Measurements from ENCODE around the gene ELOVL6. TPM values are rescaled to one million over a fixed set of nuclear protein-coding genes. Genes with fewer than 3 reads are reported as not detected.
"Not testable (repeated sequence)": the region's sequence is repeated elsewhere in the genome, so short reads cannot be mapped to it uniquely, and the experiment has no call there.

The ELOVL6 gene
- total RNA-seq, 2 experiments from 2014 or later, result 11.8 to 13.2 TPM

DNA sequence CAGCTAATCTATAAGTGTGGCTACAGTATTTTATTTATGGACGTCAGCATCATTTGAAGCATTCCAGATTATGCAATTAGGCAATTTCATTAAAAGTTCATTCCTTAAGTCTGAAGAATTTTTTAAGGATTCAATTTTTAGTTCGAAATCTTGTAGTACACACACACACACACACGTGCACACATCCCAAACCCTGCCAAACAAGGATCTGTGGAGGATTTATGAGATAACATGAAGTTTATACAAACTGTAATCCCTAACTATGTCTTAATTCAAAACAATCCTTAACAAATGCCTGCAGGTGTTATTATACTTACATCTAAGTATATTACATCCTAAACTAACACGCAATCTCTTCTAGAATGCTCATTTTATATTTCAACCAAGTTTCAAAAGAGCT, 105.8 kb downstream of the ELOVL6 start:
- POLR2A ChIA-PET, result no interaction called here
- CTCF ChIA-PET, result no interaction called here

DNA sequence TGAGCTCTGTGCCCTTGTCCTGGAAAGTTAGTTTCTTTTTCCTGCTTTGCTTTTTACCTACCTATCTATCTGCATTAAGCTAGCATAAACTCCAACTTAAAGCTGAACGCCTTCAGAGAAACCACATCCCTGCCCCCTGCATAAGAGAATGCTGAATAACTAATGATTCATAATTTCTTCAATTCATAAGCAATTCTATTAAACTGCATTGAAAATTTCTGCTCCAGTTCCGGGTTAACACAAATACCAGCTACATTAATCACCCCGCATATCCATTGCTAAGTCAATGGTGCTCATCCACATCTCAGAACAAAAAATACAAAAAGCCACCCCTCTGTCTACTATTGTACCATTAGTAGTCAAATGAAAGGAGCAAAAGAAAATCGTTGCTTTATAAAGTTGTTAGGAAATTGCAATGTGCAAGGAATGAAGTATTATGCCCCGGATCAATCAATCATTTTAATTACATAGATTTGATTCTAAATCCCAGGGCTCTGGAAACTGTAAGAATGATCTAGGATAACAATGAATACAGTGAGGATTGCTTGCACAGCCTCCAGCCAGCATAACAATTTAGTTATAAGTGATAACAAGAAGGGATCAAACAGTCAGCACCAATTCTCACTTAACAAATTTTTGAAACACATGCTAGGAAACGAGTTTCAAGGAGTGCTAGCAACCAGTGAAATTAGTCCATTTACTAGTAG, 106.8 kb downstream of the ELOVL6 start:
- ChIA-PET POLR2A (no interaction called here), CTCF (no interaction called here)

GRCh38 chr4:110088670-110089069, 109.7 kb downstream of the ELOVL6 start:
- POLR2A ChIA-PET, result interaction anchor here (1.0 to 1.8 kb wide), 4 partner anchors 28 to 199 kb away, joined by 3 to 5 read pairs (median 4); no protein-coding TSS in a partner anchor

DNA sequence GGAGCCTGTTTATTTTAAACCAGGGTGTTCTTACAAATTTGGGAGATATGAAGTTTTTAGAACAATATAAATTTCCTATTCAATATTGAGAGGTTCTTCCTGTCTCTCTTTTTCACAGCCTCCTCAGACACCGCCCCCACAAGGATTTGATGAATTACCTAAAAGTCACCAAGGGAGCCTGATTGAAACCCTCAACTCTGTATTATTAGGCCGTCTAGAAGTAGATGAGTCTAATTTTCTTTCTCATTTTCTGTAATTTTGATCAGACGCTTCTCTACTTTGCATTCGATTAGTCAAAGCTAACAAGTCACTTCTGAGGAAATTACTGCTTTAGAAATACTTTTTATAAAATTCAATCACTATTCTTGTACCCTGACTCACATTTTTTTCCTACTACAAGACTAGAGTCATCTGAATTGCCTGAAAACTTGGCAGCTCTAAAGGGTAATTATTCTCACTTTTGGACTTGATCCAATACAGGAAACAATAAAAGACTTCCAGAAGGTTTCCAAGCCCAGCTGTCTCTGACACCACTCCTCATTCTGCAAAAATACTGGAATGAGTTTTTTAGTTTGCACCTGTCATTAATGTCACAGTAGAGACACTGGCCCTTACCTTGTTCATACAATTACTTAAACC, 111.2 kb downstream of the ELOVL6 start:
- POLR2A ChIA-PET, result interaction anchor here (0.7 kb wide), 1 partner anchor 78 kb away, joined by 3 read pairs; no protein-coding TSS in a partner anchor
- CTCF ChIA-PET, result no interaction called here

More at GRCh38 chr4:110088670-110089069, 109.7 kb downstream of the ELOVL6 start:
- CTCF ChIA-PET, result interaction anchor here (0.6 to 1.4 kb wide), 2 partner anchors 29 to 447 kb away, joined by 4 to 5 read pairs; no protein-coding TSS in a partner anchor

DNA sequence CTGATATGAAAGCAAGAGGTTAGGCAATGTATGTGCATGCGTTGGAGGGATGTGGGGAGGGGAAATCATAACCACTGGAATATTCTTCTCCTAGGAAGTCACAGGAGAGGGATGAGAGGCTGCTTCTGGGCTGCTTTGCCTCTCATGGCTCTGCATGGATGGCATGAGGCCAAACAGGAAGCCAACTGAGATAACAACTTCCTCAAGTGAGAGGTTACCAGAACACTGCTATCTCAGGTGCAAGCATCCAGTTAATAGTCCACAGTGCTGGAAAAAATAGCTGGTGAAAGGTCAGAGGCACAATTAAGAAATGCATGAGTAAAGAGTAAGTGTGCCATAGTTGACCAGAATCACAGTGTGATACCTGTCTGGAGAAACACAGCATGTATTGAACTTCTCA, 113.3 kb downstream of the ELOVL6 start:
- ChIA-PET POLR2A (no interaction called here), CTCF (no interaction called here)

DNA sequence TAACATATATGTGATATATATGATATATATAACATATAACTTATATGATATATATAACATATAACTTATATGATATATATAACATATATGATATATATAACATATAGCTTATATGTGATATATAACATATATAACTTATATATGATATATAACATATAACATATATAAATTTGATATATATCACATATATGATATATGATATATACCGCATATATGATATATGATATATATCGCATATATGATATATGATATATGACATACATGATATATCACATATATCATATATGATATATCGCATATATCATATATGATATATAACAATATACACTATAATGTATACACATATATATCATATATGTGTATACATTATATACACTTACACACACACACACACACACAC, 114.3 kb downstream of the ELOVL6 start:
- POLR2A ChIA-PET, result no interaction called here
- CTCF ChIA-PET, result no interaction called here

GRCh38 chr4:110078148-110078547, 120.3 kb downstream of the ELOVL6 start:
- POLR2A ChIA-PET, CTCF ChIA-PET: not testable (repeated sequence)

DNA sequence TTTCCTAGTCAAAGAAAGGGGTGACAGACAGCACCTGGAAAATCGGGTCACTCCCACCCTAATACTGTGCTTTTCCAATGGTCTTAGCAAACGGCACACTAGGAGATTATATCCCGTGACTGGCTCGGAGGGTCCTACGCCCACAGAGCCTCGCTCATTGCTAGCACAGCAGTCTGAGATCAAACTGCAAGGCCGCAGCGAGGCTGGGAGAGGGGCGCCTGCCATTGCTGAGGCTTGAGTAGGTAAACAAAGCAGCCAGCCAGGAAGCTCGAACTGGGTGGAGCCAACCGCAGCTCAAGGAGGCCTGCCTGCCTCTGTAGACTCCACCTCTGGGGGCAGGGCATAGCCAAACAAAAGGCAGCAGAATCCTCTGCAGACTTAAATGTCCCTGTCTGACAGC, 121.6 kb downstream of the ELOVL6 start:
- CTCF ChIA-PET, POLR2A ChIA-PET: not testable (repeated sequence)

DNA sequence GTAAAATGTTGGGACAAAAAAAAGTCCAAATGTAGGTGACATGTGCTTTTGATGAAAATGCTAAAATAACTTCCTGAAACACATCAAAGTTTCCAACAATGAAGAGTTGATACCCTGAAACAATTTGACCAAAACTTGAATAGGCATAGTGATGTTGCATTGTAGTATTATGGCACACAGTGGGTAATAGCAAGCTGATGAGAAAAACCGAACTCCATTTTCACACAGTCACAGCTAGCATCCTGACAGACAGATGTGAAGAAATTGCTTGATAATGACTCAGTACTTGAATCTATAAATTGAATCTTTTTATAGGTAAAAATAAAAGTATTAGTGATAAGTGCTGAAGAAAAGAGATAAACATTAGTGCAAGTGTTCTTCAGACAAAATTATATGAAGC, 122.5 kb downstream of the ELOVL6 start:
- ChIA-PET CTCF (no interaction called here), POLR2A (no interaction called here)

DNA sequence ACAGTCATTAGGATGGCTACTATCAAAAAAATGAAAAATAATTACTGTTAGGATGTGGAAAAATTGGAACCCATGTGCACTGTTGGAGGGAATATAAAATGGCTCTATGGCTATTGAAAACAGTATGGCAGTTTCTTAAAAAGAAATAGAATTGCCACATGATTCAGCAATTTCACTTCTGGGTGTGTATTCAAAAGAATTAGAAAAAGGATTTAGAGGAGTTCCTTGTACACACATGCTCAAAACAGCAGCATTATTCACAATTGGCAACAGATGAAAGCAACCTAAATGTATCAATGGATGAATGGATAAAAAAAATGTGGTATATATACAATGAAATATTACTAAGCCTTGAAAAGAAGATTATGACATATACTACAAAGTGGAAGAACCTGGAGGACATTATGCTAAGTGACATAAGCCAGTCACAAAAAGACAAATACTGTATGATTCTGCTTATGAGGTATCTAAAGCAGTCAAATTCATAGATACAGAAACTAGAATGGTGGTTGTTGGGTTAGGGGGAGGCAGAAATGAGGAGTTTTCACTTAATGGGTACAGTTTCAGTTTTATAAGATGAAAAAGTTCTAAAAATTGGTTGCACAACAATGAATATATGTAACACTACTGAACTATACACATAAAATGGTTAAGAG, 123.2 kb downstream of the ELOVL6 start:
- CTCF ChIA-PET, result no interaction called here
- POLR2A ChIA-PET, result no interaction called here

GRCh38 chr4:110074570-110074969, 123.8 kb downstream of the ELOVL6 start:
- POLR2A ChIA-PET, result no interaction called here

DNA sequence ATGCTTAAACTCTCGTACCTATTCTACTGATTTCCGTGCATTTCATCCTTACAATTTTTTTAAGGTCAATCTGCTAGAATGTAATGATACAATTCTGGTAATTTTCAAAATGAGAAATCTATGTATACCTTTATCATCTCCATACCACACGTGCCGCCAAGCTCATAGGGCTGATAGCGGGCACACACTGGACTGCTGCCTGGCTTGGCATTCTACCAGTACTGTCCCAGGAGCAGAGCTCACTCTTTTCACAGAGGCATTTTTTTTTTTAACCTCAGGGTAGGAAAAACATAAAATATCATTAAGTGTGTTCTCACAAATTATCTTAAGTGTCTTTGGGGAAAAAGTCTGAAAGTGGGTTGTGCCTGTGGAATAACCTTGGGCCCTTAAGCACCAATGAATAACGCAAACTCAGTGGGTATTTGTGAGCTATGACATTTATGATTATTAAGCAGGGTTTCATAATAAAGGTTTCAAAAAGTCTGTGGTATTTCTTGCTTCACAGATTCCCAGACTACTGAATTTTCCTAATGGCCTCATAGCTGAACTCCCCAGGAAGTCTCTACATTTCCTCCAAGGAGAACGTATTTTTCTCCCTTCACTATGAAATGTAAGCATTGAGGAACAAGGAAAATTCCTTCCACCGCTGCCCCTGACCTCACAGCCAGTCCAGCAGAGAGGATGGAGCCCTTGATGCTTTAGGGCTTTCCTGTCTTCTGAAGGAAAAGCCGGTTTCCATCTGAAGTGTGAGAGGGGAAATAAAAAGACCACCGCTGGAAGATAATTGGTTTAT, 125.2 kb downstream of the ELOVL6 start:
- POLR2A ChIA-PET, result interaction anchor here (0.5 kb wide), 1 partner anchor 597 kb away, joined by 3 read pairs; no protein-coding TSS in a partner anchor
- CTCF ChIA-PET, result interaction anchor here (0.6 to 0.7 kb wide), 2 partner anchors 13 to 1854 kb away, joined by 3 to 4 read pairs; no protein-coding TSS in a partner anchor

More at GRCh38 chr4:110074570-110074969, 123.8 kb downstream of the ELOVL6 start:
- CTCF ChIA-PET, result no interaction called here

- CTCF ChIA-PET, result no interaction called here
- POLR2A ChIA-PET, result no interaction called here
Observed at GRCh38 chr4:110071466-110071865, 126.9 kb downstream of the ELOVL6 start.

DNA sequence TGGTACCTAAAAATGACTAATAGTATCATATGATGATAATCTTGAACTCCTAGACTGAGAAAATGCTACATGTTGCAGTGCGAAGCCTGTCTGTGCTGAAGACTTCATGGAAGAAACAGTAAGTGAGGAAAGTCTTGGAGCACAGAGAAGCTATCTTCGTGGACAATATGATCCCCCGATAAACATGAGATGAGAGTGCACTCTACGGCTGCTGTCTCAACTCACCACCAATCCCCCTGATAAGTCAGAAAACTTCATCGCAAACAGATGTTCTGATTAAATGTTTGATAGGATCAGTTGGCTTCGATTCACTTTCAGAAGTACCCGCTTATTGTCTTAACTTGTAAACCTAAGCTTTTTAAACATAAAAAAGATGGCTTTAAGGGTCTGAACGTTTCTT, 130.2 kb downstream of the ELOVL6 start:
- ChIA-PET CTCF (no interaction called here), POLR2A (no interaction called here)

GRCh38 chr4:110064934-110065333, 133.5 kb downstream of the ELOVL6 start:
- ChIA-PET CTCF (no interaction called here), POLR2A (no interaction called here)

DNA sequence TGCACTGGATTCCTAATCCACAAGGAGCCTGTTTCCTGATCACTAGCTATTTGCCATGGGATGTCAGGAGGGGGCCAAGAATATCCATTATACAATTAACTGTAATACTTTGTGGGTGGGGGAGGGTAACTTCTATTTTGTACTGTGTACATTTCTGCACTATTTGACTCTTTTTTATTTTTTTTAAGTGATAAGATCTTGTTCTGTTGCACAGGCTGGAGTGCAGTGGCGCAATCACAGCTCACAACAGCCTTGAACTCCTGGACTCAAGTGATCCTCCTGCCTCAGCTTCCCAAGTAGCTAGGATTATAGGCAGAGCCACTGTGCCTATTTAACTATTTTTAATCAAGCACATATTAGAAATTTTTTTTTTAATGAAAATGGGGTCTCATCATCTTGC, 134.1 kb downstream of the ELOVL6 start:
- CTCF ChIA-PET, result no interaction called here

GRCh38 chr4:110062166-110062565, 136.2 kb downstream of the ELOVL6 start:
- POLR2A ChIA-PET, result no interaction called here
- CTCF ChIA-PET, result no interaction called here

More for the DNA sequence above, 134.1 kb downstream of the ELOVL6 start:
- POLR2A ChIA-PET, result no interaction called here

DNA sequence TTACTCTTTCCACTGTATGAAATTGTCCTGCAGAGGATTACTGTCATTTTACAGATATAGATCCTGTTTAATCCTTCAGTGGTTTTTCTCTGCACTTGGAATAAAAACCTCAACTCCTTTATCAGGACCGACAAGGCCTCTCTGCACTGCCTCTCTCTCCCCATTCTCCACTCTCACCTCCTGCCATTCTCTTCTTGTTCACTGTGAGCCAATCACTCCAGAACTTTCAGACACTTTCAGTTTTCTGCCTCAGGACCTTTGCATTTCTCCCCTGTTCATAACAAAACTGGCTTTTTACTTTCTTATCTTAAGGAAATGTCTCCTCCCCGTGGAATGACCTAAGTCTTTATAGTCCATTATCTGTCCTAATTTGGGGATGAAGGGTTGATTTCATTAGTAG, 137.3 kb downstream of the ELOVL6 start:
- CTCF ChIA-PET, result no interaction called here
- POLR2A ChIA-PET, result no interaction called here

DNA sequence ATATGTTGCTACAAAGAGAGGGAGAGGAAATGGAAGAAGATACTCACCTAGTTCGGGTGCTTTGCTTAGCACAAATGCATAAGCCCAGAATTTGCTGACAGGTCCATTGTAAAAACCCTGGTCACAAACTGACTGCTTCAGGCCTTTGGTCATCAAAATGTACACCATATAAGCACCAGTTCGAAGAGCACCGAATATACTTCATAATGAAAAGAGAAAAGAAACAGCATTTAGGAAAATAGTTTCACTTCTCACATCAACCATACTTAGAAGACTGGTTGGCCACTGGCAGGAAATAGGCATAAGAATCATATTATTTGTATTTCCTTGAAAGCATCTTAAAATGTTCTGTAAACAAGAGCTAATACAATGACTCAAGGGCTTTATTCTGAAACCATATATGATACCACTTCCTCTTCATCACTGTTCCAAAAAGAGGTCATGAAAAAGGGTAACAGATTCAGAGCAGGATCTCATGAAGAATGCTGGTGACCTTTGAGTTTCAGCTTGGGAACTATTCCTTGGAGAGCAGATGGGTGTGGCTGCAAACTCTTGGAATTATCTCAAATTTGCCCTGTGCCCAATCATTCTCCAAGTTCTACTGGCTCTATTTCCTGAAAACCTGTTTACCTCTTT, 138.7 kb downstream of the ELOVL6 start:
- CTCF ChIA-PET, result interaction anchor here (1.0 to 2.0 kb wide), 3 partner anchors 12 to 227 kb away, joined by 3 to 5 read pairs (median 4); no protein-coding TSS in a partner anchor
- POLR2A ChIA-PET, result interaction anchor here (1.3 kb wide), 1 partner anchor 30 kb away, joined by 5 read pairs; no protein-coding TSS in a partner anchor
